ENCODE measurements around the gene TBCB.

TBCB gene

GRCh38 chr19:36113425-36113824 is 1.8 kb upstream of the TBCB start:
- Histone ChIP-seq H3K9me2 (replicated peaks; ENCODE audit: control insufficient read depth, low read length) (no peaks in the 10 kb centered on the region), H3K4me2 (ENCODE audit: low read length) (peak overlapping the region; percentile 79), H3K4me3 (ENCODE audit: low read length) (peak overlapping the region; percentile 99), H3K4me1 (ENCODE audit: control insufficient read depth, low read length) (peaks cover 29% of the 10 kb centered on the region), H3K79me2 (ENCODE audit: control insufficient read depth, low read length) (peaks cover 38% of the 10 kb centered on the region), H3K27me3 (ENCODE audit: control insufficient read depth, low read length) (no peaks in the 10 kb centered on the region), H4K20me1 (ENCODE audit: control insufficient read depth, insufficient read depth, low read depth, low read length) (peaks cover 6% of the 10 kb centered on the region; the same call in 1 of the 2 replicates), H3K27ac (ENCODE audit: low read depth, low read length) (no peak overlapping the region), H3F3A (ENCODE audit: control insufficient read depth, insufficient read depth) (no peaks in the 10 kb centered on the region), H3K9me3 (ENCODE audit: control insufficient read depth, insufficient read depth, low read length) (no peaks in the 10 kb centered on the region), H3K36me3 (ENCODE audit: control insufficient read depth, low read length) (peaks cover 43% of the 10 kb centered on the region)
- TF ChIP-seq EZH2phosphoT487 (IDR thresholded peaks at IDR 0.05; ENCODE audit: borderline replicate concordance, low read length): no peak
- peak; percentile 1 for TF ChIP-seq CTCF (IDR thresholded peaks at IDR 0.05; ENCODE audit: low read depth, low read length, poor library complexity, severe bottlenecking)

- Histone ChIP-seq H3F3A (ENCODE audit: control insufficient read depth, insufficient read depth) (no peaks in the 10 kb centered on the region), H3K9me2 (replicated peaks; ENCODE audit: control insufficient read depth, low read length) (no peaks in the 10 kb centered on the region), H3K9me3 (ENCODE audit: control insufficient read depth, insufficient read depth, low read length) (no peaks in the 10 kb centered on the region), H4K20me1 (ENCODE audit: control insufficient read depth, insufficient read depth, low read depth, low read length) (peaks cover 6% of the 10 kb centered on the region; the same call in 1 of the 2 replicates), H3K27me3 (ENCODE audit: control insufficient read depth, low read length) (no peaks in the 10 kb centered on the region), H3K79me2 (ENCODE audit: control insufficient read depth, low read length) (peaks cover 38% of the 10 kb centered on the region), H3K4me1 (ENCODE audit: control insufficient read depth, low read length) (peaks cover 29% of the 10 kb centered on the region), H3K27ac (ENCODE audit: low read depth, low read length) (peak overlapping the region; percentile 69), H3K36me3 (ENCODE audit: control insufficient read depth, low read length) (peaks cover 47% of the 10 kb centered on the region), H3K4me3 (ENCODE audit: low read length) (peak overlapping the region; percentile 99), H3K4me2 (ENCODE audit: low read length) (peak overlapping the region; percentile 79)
- TF ChIP-seq CTCF (IDR thresholded peaks at IDR 0.05; ENCODE audit: low read depth, low read length, poor library complexity, severe bottlenecking): no peak
These were observed 1.2 kb upstream of the TBCB start for GRCh38 chr19:36113894-36114720.

GRCh38 chr19:36114721-36115452 is 381 bp upstream of the TBCB start, which contains the start of gene POLR2I:
POLR2I (minus strand) TSS chr19:36114875; CDS start chr19:36114856, 19 bp downstream.
- Histone ChIP-seq H3K4me2 (ENCODE audit: low read length) (peak within 1 kb of the TSS; percentile 79), H3K27ac (ENCODE audit: low read depth, low read length) (peak within 1 kb of the TSS; percentile 69), H3K4me1 (ENCODE audit: control insufficient read depth, low read length) (peaks cover 29% of the 10 kb centered on the region), H3K36me3 (ENCODE audit: control insufficient read depth, low read length) (peaks cover 51% of the 10 kb centered on the region), H3K9me3 (ENCODE audit: control insufficient read depth, insufficient read depth, low read length) (no peaks in the 10 kb centered on the region), H3K79me2 (ENCODE audit: control insufficient read depth, low read length) (peaks cover 38% of the 10 kb centered on the region), H4K20me1 (ENCODE audit: control insufficient read depth, insufficient read depth, low read depth, low read length) (peaks cover 6% of the 10 kb centered on the region; the same call in 1 of the 2 replicates), H3K4me3 (ENCODE audit: low read length) (peak within 1 kb of the TSS; percentile 99), H3F3A (ENCODE audit: control insufficient read depth, insufficient read depth) (no peaks in the 10 kb centered on the region), H3K27me3 (ENCODE audit: control insufficient read depth, low read length) (no peaks in the 10 kb centered on the region), H3K9me2 (replicated peaks; ENCODE audit: control insufficient read depth, low read length) (no peaks in the 10 kb centered on the region)
- TF ChIP-seq CTCF (IDR thresholded peaks at IDR 0.05; ENCODE audit: low read depth, low read length, poor library complexity, severe bottlenecking) (no peak), EZH2phosphoT487 (IDR thresholded peaks at IDR 0.05; ENCODE audit: borderline replicate concordance, low read length) (no peak)

Data from DOHH2 (cell line).